SIG-M5 treated with dmso at 0.1 percent for 504 hours (cell line): ENCODE results near the gene GAK.
"Not testable (repeated sequence)": the region's sequence is repeated elsewhere in the genome, so short reads cannot be mapped to it uniquely, and the experiment has no call there.

Experiments used
- DNase-seq: peaks from one replicate; lab custom pipeline; 2025; ENCODE audit not compliant: unreplicated experiment; lab: John Stamatoyannopoulos, UW

The GAK gene

GRCh38 chr4:952881-953573, 20.9 kb upstream of the GAK start:
- DNase-seq = no peak

- DNase-seq = no peak
These were observed 19.7 kb upstream of the GAK start for GRCh38 chr4:951594-952468.

- no peak for DNase-seq
These were observed 19.1 kb upstream of the GAK start for GRCh38 chr4:951186-951585.

GRCh38 chr4:950136-951020, 18.3 kb upstream of the GAK start:
- no peak for DNase-seq

GRCh38 chr4:949656-950055, 17.5 kb upstream of the GAK start:
- no peak for DNase-seq

- no peak for DNase-seq
These were observed 16.8 kb upstream of the GAK start for GRCh38 chr4:948936-949300.

GRCh38 chr4:948101-948935, 16.2 kb upstream of the GAK start:
- no peak for DNase-seq

- no peak for DNase-seq
These were observed 15.4 kb upstream of the GAK start for GRCh38 chr4:947491-947971.

- no peak for DNase-seq
These were observed 14.7 kb upstream of the GAK start for GRCh38 chr4:946517-947471.

- DNase-seq = no peak
These were observed 14.0 kb upstream of the GAK start for GRCh38 chr4:946103-946450.

GRCh38 chr4:945274-946102, 13.4 kb upstream of the GAK start:
- no peak for DNase-seq

GRCh38 chr4:939508-939907, 7.4 kb upstream of the GAK start:
- DNase-seq = not testable (repeated sequence)

GRCh38 chr4:932713-933070, 576 bp upstream of the GAK start:
- no peak for DNase-seq

- DNase-seq = no peak
These were observed 739 bp downstream of the GAK start for GRCh38 chr4:931194-931959.

- peak; percentile 17 for DNase-seq
These were observed 1.3 kb downstream of the GAK start for GRCh38 chr4:930827-931193.

- peak; percentile 79 for DNase-seq
These were observed 2.0 kb downstream of the GAK start for GRCh38 chr4:930028-930551.

- no peak for DNase-seq
These were observed 2.9 kb downstream of the GAK start for GRCh38 chr4:929096-929765.
